ENCODE data around the gene DHRS4. TPM values are rescaled to one million over a fixed set of nuclear protein-coding genes. Genes with fewer than 3 reads are reported as not detected.

The DHRS4 gene
- total RNA-seq, 1 experiment from 2014 or later = 10.1 TPM

GRCh38 chr14:23938823-23939222 is 14.7 kb upstream of the DHRS4 start:
- POLR2A ChIA-PET (ENCODE audit: low non-redundant PET) = no interaction called here
- TF ChIP-seq CTCF (conservative IDR thresholded peaks at IDR 0.05; ENCODE audit: low read depth, low read length) (no peak), EZH2 (IDR thresholded peaks at IDR 0.05; ENCODE audit: borderline replicate concordance, low read depth, low read length, poor library complexity, severe bottlenecking) (no peak)
- CTCF ChIA-PET = no interaction called here

GRCh38 chr14:23939607-23940326 is 13.8 kb upstream of the DHRS4 start:
- DNase-seq (ENCODE audit: low spot score) = no peak
- Histone ChIP-seq H3K36me3 (ENCODE audit: insufficient read depth, low read length, poor library complexity, severe bottlenecking) (no peaks in the 10 kb centered on the region), H3K4me1 (ENCODE audit: insufficient read depth, low read length, poor library complexity, severe bottlenecking) (no peaks in the 10 kb centered on the region), H3K9me3 (ENCODE audit: low read depth, low read length, poor library complexity, severe bottlenecking) (no peaks in the 10 kb centered on the region), H3K27ac (ENCODE audit: low read depth, low read length, poor library complexity, severe bottlenecking) (no peak overlapping the region), H3K27me3 (replicated peaks; ENCODE audit: insufficient read depth, low read depth, low read length, poor library complexity) (no peaks in the 10 kb centered on the region), H3K4me3 (ENCODE audit: low read depth, low read length, poor library complexity, severe bottlenecking) (no peak overlapping the region)
- intact Hi-C loops (cut with micrococcal nuclease; ENCODE audit: unreplicated experiment) = no loop called here
- TSS peak; percentile 77 for BruUV-seq (replicated peaks)
- ChIA-PET POLR2A (ENCODE audit: low non-redundant PET) (no interaction called here), CTCF (no interaction called here)
- no peak for TF ChIP-seq CTCF (conservative IDR thresholded peaks at IDR 0.05; ENCODE audit: low read depth, low read length)
- TF ChIP-seq EZH2 (IDR thresholded peaks at IDR 0.05; ENCODE audit: borderline replicate concordance, low read depth, low read length, poor library complexity, severe bottlenecking) = no peak

More at GRCh38 chr14:23938823-23939222, 14.7 kb upstream of the DHRS4 start:
- no peaks in the 10 kb centered on the region for H3K36me3 ChIP-seq (ENCODE audit: insufficient read depth, low read length, poor library complexity, severe bottlenecking)
- intact Hi-C loops (cut with micrococcal nuclease; ENCODE audit: unreplicated experiment) = no loop called here
- no TSS peak for BruUV-seq (replicated peaks)
- H3K27ac ChIP-seq (ENCODE audit: low read depth, low read length, poor library complexity, severe bottlenecking) = no peak overlapping the region
- no peaks in the 10 kb centered on the region for H3K4me1 ChIP-seq (ENCODE audit: insufficient read depth, low read length, poor library complexity, severe bottlenecking)
- no peaks in the 10 kb centered on the region for H3K27me3 ChIP-seq (replicated peaks; ENCODE audit: insufficient read depth, low read depth, low read length, poor library complexity)
- DNase-seq (ENCODE audit: low spot score) = no peak
- H3K9me3 ChIP-seq (ENCODE audit: low read depth, low read length, poor library complexity, severe bottlenecking) = no peaks in the 10 kb centered on the region
- no peak overlapping the region for H3K4me3 ChIP-seq (ENCODE audit: low read depth, low read length, poor library complexity, severe bottlenecking)

GRCh38 chr14:23941230-23941629 is 12.3 kb upstream of the DHRS4 start:
- H3K36me3 ChIP-seq (ENCODE audit: insufficient read depth, low read length, poor library complexity, severe bottlenecking) = no peaks in the 10 kb centered on the region
- no peak overlapping the region for H3K4me3 ChIP-seq (ENCODE audit: low read depth, low read length, poor library complexity, severe bottlenecking)
- no peaks in the 10 kb centered on the region for H3K9me3 ChIP-seq (ENCODE audit: low read depth, low read length, poor library complexity, severe bottlenecking)
- intact Hi-C loops (cut with micrococcal nuclease; ENCODE audit: unreplicated experiment) = no loop called here
- H3K27me3 ChIP-seq (replicated peaks; ENCODE audit: insufficient read depth, low read depth, low read length, poor library complexity) = no peaks in the 10 kb centered on the region
- ChIA-PET POLR2A (ENCODE audit: low non-redundant PET) (no interaction called here), CTCF (no interaction called here)
- no peak overlapping the region for H3K27ac ChIP-seq (ENCODE audit: low read depth, low read length, poor library complexity, severe bottlenecking)
- BruUV-seq (replicated peaks) = no TSS peak
- DNase-seq (ENCODE audit: low spot score) = no peak
- no peaks in the 10 kb centered on the region for H3K4me1 ChIP-seq (ENCODE audit: insufficient read depth, low read length, poor library complexity, severe bottlenecking)
- TF ChIP-seq EZH2 (IDR thresholded peaks at IDR 0.05; ENCODE audit: borderline replicate concordance, low read depth, low read length, poor library complexity, severe bottlenecking) = no peak
- TF ChIP-seq CTCF (conservative IDR thresholded peaks at IDR 0.05; ENCODE audit: low read depth, low read length) = no peak

Data from A673 (cell line).